Esophagus (tissue), 2 donors: ENCODE measurements around the gene ME3. TPM values are rescaled to one million over a fixed set of nuclear protein-coding genes. Genes with fewer than 3 reads are reported as not detected.

Source experiments
- H3K27ac ChIP-seq, 2 donors: one replicate each; pipeline ENCODE4 v1.5.1; 2013; ENCODE audit warnings: low read depth in 2 of 2, mild to moderate bottlenecking in 2 of 2, inconsistent platforms in 1 of 2, low read length in 1 of 2, moderate library complexity in 1 of 2
- H3K27me3 ChIP-seq, 2 donors: one replicate each; pipeline ENCODE4 v1.6.1; 2013; ENCODE audit warnings: low read length in 2 of 2, control low read depth in 1 of 2, mild to moderate bottlenecking in 1 of 2; ENCODE audit not compliant: insufficient read depth in 2 of 2, control insufficient read depth in 1 of 2
- H3K36me3 ChIP-seq, 2 donors: one replicate each; pipeline ENCODE4 v1.6.1; 2013; ENCODE audit warnings: low read length in 1 of 2; ENCODE audit not compliant: control insufficient read depth in 2 of 2, insufficient read depth in 2 of 2
- H3K4me1 ChIP-seq, 2 donors: one replicate each; pipeline ENCODE4 v1.6.1; 2013; ENCODE audit warnings: low read length in 1 of 2; ENCODE audit not compliant: control insufficient read depth in 2 of 2, insufficient read depth in 2 of 2
- H3K4me3 ChIP-seq, 2 donors: one replicate each; pipeline ENCODE4 v1.5.1; 2013; ENCODE audit warnings: low read length in 2 of 2, mild to moderate bottlenecking in 2 of 2, low read depth in 1 of 2, moderate library complexity in 1 of 2
- H3K9me3 ChIP-seq, 2 donors: one replicate each; pipeline ENCODE4 v1.6.1; 2013; ENCODE audit warnings: mild to moderate bottlenecking in 2 of 2, low read depth in 1 of 2, low read length in 1 of 2, moderate library complexity in 1 of 2; ENCODE audit not compliant: control insufficient read depth in 2 of 2, insufficient read depth in 1 of 2
- WGBS, 2 donors: extraction: QIAGEN DNeasy Blood & Tissue Kit; methylation state at CpG; one replicate each; pipeline ENCODE4 v1.1.7; 2013; 5-methylcytosine and 5-hydroxymethylcytosine counted together
- polyA plus RNA-seq, 2 donors: library from polyadenylated mRNA; stranded (reverse); fragments of 200-250 nt; gene quantifications; one replicate each; pipeline ENCODE4 v1.2.3, GENCODE V29; 2013
- donor health status: healthy with polysubstance abuse.
- donor health status: Bipolar disorder and iron deficiency.

The ME3 gene
- polyA plus RNA-seq, 2 donors, result 3.0 to 4.5 TPM

- Histone ChIP-seq H3K27ac (no peak overlapping the region), H3K4me1 (no peaks in the 10 kb centered on the region), H3K36me3 (no peaks in the 10 kb centered on the region), H3K27me3 (no peaks in the 10 kb centered on the region), H3K4me3 (no peak overlapping the region), H3K9me3 (no peaks in the 10 kb centered on the region)
- WGBS, 2 donors, result 92% methylated on average over 10 of the region's 10 CpGs
Measured at GRCh38 chr11:86497836-86498235, 174.6 kb downstream of the ME3 start.

- WGBS, 2 donors, result 56 to 79% methylated on average over 2 of the region's 2 CpGs
- Histone ChIP-seq H3K4me3 (no peak overlapping the region), H3K9me3 (no peaks in the 10 kb centered on the region), H3K4me1 (no peaks in the 10 kb centered on the region), H3K27me3 (no peaks in the 10 kb centered on the region), H3K27ac (no peak overlapping the region), H3K36me3 (no peaks in the 10 kb centered on the region)
Measured at GRCh38 chr11:86497310-86497709, 175.1 kb downstream of the ME3 start.

DNA sequence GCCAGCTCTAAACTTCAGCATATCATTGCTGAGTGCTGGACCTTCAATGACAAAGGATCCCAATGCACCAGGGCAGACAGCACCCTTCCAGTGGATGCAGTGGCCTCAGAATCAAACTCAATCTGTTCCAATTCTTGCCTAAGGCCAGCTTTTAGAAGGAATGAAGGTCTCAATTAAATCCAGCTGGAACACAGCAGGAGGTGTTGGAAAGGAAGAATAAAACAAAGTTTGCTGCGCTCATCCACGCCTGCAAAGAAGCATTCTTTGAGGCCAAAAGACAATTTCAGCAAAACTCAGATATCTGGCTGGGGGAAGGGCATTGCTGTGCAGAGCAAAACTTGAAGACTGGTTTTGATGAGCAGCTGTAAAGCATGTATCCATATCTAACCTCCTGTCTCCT is 177.1 kb downstream of the ME3 start:
- no peak overlapping the region for H3K4me3 ChIP-seq
- WGBS, 2 donors, result 86% methylated on average over 2 of the region's 2 CpGs
- no peaks in the 10 kb centered on the region for H3K4me1 ChIP-seq
- H3K27me3 ChIP-seq, result no peaks in the 10 kb centered on the region
- H3K9me3 ChIP-seq, result no peaks in the 10 kb centered on the region
- no peaks in the 10 kb centered on the region for H3K36me3 ChIP-seq
- no peak overlapping the region for H3K27ac ChIP-seq

GRCh38 chr11:86492370-86493010 is 179.9 kb downstream of the ME3 start:
- Histone ChIP-seq H3K4me1 (no peaks in the 10 kb centered on the region), H3K9me3 (no peaks in the 10 kb centered on the region), H3K27me3 (no peaks in the 10 kb centered on the region), H3K36me3 (no peaks in the 10 kb centered on the region), H3K4me3 (no peak overlapping the region), H3K27ac (no peak overlapping the region)
- WGBS, 2 donors, result 75 to 77% methylated on average over 4 of the region's 4 CpGs

GRCh38 chr11:86491027-86491426 is 181.4 kb downstream of the ME3 start:
- no peaks in the 10 kb centered on the region for H3K27me3 ChIP-seq
- WGBS, 2 donors, result 87 to 93% methylated on average over 4 of the region's 4 CpGs
- no peaks in the 10 kb centered on the region for H3K9me3 ChIP-seq

GRCh38 chr11:86490582-86490981 is 181.8 kb downstream of the ME3 start:
- peaks cover 0 to 3% of the 10 kb centered on the region in 2 donors for H3K4me1 ChIP-seq

More at GRCh38 chr11:86491027-86491426, 181.4 kb downstream of the ME3 start:
- no peak overlapping the region for H3K27ac ChIP-seq
- no peak overlapping the region for H3K4me3 ChIP-seq
- no peaks in the 10 kb centered on the region for H3K36me3 ChIP-seq
- peaks cover 0 to 3% of the 10 kb centered on the region in 2 donors for H3K4me1 ChIP-seq

GRCh38 chr11:86489442-86489841 is 183.0 kb downstream of the ME3 start:
- Histone ChIP-seq H3K27ac (no peak overlapping the region), H3K9me3 (no peaks in the 10 kb centered on the region), H3K27me3 (no peaks in the 10 kb centered on the region), H3K4me3 (no peak overlapping the region), H3K4me1 (peaks cover 0 to 3% of the 10 kb centered on the region in 2 donors), H3K36me3 (no peaks in the 10 kb centered on the region)
- WGBS, 2 donors, result 89 to 90% methylated on average over 3 of the region's 3 CpGs

More at GRCh38 chr11:86490582-86490981, 181.8 kb downstream of the ME3 start:
- Histone ChIP-seq H3K9me3 (no peaks in the 10 kb centered on the region), H3K4me3 (no peak overlapping the region), H3K27ac (no peak overlapping the region), H3K27me3 (no peaks in the 10 kb centered on the region), H3K36me3 (no peaks in the 10 kb centered on the region)

DNA sequence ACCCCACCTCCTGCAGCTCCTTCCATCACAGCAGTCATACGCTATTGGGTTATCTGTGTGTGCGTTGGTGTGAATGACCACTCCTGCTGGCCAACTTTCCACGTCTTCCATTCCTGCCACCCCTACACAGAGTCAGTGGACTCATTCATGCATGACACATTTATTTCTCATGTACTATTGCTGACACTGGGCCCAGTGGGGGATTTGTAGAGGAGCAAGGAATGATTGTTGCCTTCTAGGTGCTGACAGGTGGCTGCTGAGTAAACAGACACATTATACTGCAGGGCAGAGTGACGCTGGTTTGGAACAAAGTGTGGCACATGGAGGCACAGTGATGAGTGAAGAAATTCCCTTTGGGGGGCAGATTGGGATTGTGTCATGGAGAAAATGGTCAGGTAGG is 183.9 kb downstream of the ME3 start:
- H3K36me3 ChIP-seq, result no peaks in the 10 kb centered on the region
- H3K9me3 ChIP-seq, result no peaks in the 10 kb centered on the region
- H3K27ac ChIP-seq, result no peak overlapping the region
- no peaks in the 10 kb centered on the region for H3K27me3 ChIP-seq
- H3K4me3 ChIP-seq, result no peak overlapping the region
- 90 to 92% methylated on average over 4 of the region's 4 CpGs for WGBS, 2 donors
- H3K4me1 ChIP-seq, result peaks cover 0 to 3% of the 10 kb centered on the region in 2 donors

GRCh38 chr11:86487671-86488070 is 184.7 kb downstream of the ME3 start:
- no peaks in the 10 kb centered on the region for H3K27me3 ChIP-seq
- no peaks in the 10 kb centered on the region for H3K36me3 ChIP-seq
- WGBS, 2 donors, result 91 to 92% methylated on average over 7 of the region's 7 CpGs
- no peaks in the 10 kb centered on the region for H3K9me3 ChIP-seq
- no peak overlapping the region for H3K27ac ChIP-seq
- H3K4me1 ChIP-seq, result peaks cover 0 to 3% of the 10 kb centered on the region in 2 donors
- no peak overlapping the region for H3K4me3 ChIP-seq

DNA sequence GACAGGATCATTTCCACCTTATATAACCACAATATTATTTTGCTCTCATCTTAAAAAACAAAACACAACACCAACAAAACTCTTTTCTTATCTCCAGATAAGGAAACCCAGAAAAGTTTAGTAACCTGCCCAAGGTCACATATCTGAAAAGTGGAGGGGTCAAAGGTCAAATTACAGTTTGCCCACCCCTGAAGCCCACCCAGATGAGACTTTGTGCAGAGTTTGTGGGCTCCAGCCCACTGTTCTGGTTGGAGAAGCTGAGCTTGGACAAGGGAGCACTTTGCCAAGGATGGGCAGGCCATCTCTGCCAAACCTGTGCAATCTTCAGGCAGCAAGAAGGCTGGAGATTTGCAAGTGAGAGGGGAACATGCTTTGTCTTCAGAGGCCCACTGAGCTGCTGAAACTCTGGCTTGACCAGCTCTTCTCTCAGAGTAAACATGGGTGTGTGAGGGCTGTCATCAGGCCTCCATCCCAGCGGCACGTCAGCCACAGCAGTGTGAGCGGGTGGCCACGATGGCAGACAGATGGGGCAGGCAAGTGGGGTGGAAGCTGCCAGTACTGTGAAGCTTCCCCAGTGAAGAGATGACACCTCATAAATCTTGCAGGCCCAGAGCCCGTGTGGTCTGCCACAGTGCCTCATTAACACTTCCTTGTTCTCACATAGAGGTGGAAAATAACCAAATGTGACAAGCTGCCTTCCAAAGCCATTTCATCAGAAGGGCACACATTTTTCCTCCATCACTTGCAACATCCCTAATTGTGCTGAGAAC is 186.0 kb downstream of the ME3 start:
- Histone ChIP-seq H3K27ac (no peak overlapping the region), H3K36me3 (no peaks in the 10 kb centered on the region), H3K4me1 (peaks cover 0 to 3% of the 10 kb centered on the region in 2 donors), H3K4me3 (no peak overlapping the region), H3K9me3 (no peaks in the 10 kb centered on the region), H3K27me3 (no peaks in the 10 kb centered on the region)
- WGBS, 2 donors, result 44 to 54% methylated on average over 5 of the region's 5 CpGs
